Fibroblast of mammary gland (primary cell): ENCODE results near the gene UGGT2.

Experiments used
- DNase-seq: peaks from one replicate; pipeline ENCODE4 v3.0.0-alpha.2; 2010; ENCODE audit warnings: low read depth
- H3K4me3 ChIP-seq: 2 replicates; pipeline ENCODE4 v1.5.1; 2011; ENCODE audit warnings: low read depth, mild to moderate bottlenecking, low read length, moderate library complexity; ENCODE audit not compliant: control insufficient read depth
- CTCF ChIP-seq: conservative IDR thresholded peaks from 2 replicates; pipeline ENCODE4 v1.5.1; 2011; ENCODE audit warnings: low read depth, low read length, inconsistent platforms; ENCODE audit not compliant: control insufficient read depth, insufficient read depth

The UGGT2 gene

GRCh38 chr13:95968906-95969305, 84.3 kb downstream of the UGGT2 start:
- DNase-seq: no peak
- no peak overlapping the region for H3K4me3 ChIP-seq
- no peak for TF ChIP-seq CTCF

GRCh38 chr13:95957331-95957730, 95.9 kb downstream of the UGGT2 start:
- H3K4me3 ChIP-seq: no peak overlapping the region
- DNase-seq: no peak

GRCh38 chr13:95956589-95957148, 96.5 kb downstream of the UGGT2 start:
- no peak for TF ChIP-seq CTCF
- peak; percentile 22 for DNase-seq
- H3K4me3 ChIP-seq: no peak overlapping the region

More at GRCh38 chr13:95957331-95957730, 95.9 kb downstream of the UGGT2 start:
- TF ChIP-seq CTCF: no peak

GRCh38 chr13:95955719-95956118, 97.5 kb downstream of the UGGT2 start:
- no peak for DNase-seq
- no peak overlapping the region for H3K4me3 ChIP-seq
- no peak for TF ChIP-seq CTCF

GRCh38 chr13:95955255-95955654, 97.9 kb downstream of the UGGT2 start:
- DNase-seq: no peak
- no peak overlapping the region for H3K4me3 ChIP-seq
- no peak for TF ChIP-seq CTCF

GRCh38 chr13:95954266-95954665, 98.9 kb downstream of the UGGT2 start:
- DNase-seq: no peak
- no peak for TF ChIP-seq CTCF

GRCh38 chr13:95950103-95950502, 103.1 kb downstream of the UGGT2 start:
- H3K4me3 ChIP-seq: no peak overlapping the region
- no peak for TF ChIP-seq CTCF
- DNase-seq: no peak

More at GRCh38 chr13:95954266-95954665, 98.9 kb downstream of the UGGT2 start:
- H3K4me3 ChIP-seq: no peak overlapping the region
